IPS DF 4.7 (cell line): ENCODE data around the gene OSBPL10.
"Not testable (repeated sequence)": the region's sequence is repeated elsewhere in the genome, so short reads cannot be mapped to it uniquely, and the experiment has no call there.

Source experiments
- DNase-seq: peaks from one replicate; pipeline ENCODE4 v3.0.0-alpha.2; 2013; ENCODE audit warnings: low spot score; ENCODE audit errors: extremely low read depth

OSBPL10 gene

GRCh38 chr3:31709005-31709404, 272.1 kb downstream of the OSBPL10 start:
- no peak for DNase-seq

- no peak for DNase-seq
These were observed 273.8 kb downstream of the OSBPL10 start for GRCh38 chr3:31707286-31707685.

GRCh38 chr3:31705736-31706135, 275.3 kb downstream of the OSBPL10 start:
- no peak for DNase-seq

GRCh38 chr3:31704591-31705179, 276.4 kb downstream of the OSBPL10 start:
- DNase-seq = no peak

- DNase-seq = no peak
These were observed 276.9 kb downstream of the OSBPL10 start for GRCh38 chr3:31704156-31704555.

GRCh38 chr3:31701286-31701685, 279.8 kb downstream of the OSBPL10 start:
- DNase-seq = no peak

GRCh38 chr3:31699309-31699953, 281.6 kb downstream of the OSBPL10 start:
- no peak for DNase-seq

GRCh38 chr3:31696815-31697548, 284.1 kb downstream of the OSBPL10 start:
- no peak for DNase-seq

GRCh38 chr3:31696009-31696297, 285.1 kb downstream of the OSBPL10 start:
- DNase-seq = no peak

GRCh38 chr3:31695280-31696008, 285.6 kb downstream of the OSBPL10 start:
- no peak for DNase-seq

- DNase-seq = no peak
These were observed 287.7 kb downstream of the OSBPL10 start for GRCh38 chr3:31693346-31693745.

- no peak for DNase-seq
These were observed 288.3 kb downstream of the OSBPL10 start for GRCh38 chr3:31692751-31693150.

GRCh38 chr3:31690771-31691170, 290.3 kb downstream of the OSBPL10 start:
- no peak for DNase-seq

- DNase-seq = not testable (repeated sequence)
These were observed 291.5 kb downstream of the OSBPL10 start for GRCh38 chr3:31689523-31689922.

- DNase-seq = no peak
These were observed 292.1 kb downstream of the OSBPL10 start for GRCh38 chr3:31688984-31689383.

GRCh38 chr3:31687020-31687802, 293.9 kb downstream of the OSBPL10 start:
- no peak for DNase-seq

- DNase-seq = no peak
These were observed 300.8 kb downstream of the OSBPL10 start for GRCh38 chr3:31680072-31680870.

- no peak for DNase-seq
These were observed 304.5 kb downstream of the OSBPL10 start for GRCh38 chr3:31676556-31676955.

- no peak for DNase-seq
These were observed 307.1 kb downstream of the OSBPL10 start for GRCh38 chr3:31673950-31674349.

GRCh38 chr3:31671976-31672375, 309.1 kb downstream of the OSBPL10 start:
- DNase-seq = no peak

- no peak for DNase-seq
These were observed 309.6 kb downstream of the OSBPL10 start for GRCh38 chr3:31671451-31671850.
